Transverse colon (tissue), 4 donors: ENCODE results near the gene ARHGEF26. TPM values are rescaled to one million over a fixed set of nuclear protein-coding genes. Genes with fewer than 3 reads are reported as not detected.

ENCODE experiments used
- DNase-seq: peaks from one replicate; pipeline ENCODE4 v3.0.0-alpha.2; 2019
- H3K27ac ChIP-seq, 4 donors: fragments of 200-600 bp; sonication (generic); 2 replicates each; pipeline ENCODE4 v1.5.1; 2016 to 2018; ENCODE audit warnings: inconsistent platforms in 4 of 4
- H3K27me3 ChIP-seq: fragments of 200-600 bp; sonication (generic); 2 replicates; pipeline ENCODE4 v1.5.1; 2017; ENCODE audit warnings: inconsistent platforms
- H3K36me3 ChIP-seq, 4 donors: fragments of 200-600 bp; sonication (generic); 2 replicates each; pipeline ENCODE4 v1.5.1; 2017 to 2019; ENCODE audit warnings: inconsistent platforms in 4 of 4
- H3K4me1 ChIP-seq, 4 donors: fragments of 200-600 bp; sonication (generic); 2 replicates each; pipeline ENCODE4 v1.5.1; 2017 to 2020; ENCODE audit warnings: inconsistent platforms in 4 of 4
- H3K4me3 ChIP-seq, 4 donors: fragments of 200-600 bp; sonication (generic); 1 replicate in 1 of 4; 2 replicates in 3 of 4; pipeline versions ENCODE4 v1.5.1 to v1.6.1; 2017 to 2019; ENCODE audit warnings: inconsistent platforms in 4 of 4
- H3K9me3 ChIP-seq, 2 donors: fragments of 200-600 bp; sonication (generic); 2 replicates each; pipeline ENCODE4 v1.5.1; 2017 to 2019; ENCODE audit warnings: inconsistent platforms in 2 of 2
- CTCF ChIP-seq, 5 experiments: fragments of 200-600 bp in 3 of 5; fragments of 450-650 bp in 2 of 5; sonication (generic) in 3 of 5; IDR thresholded peaks; 1 replicate in 2 of 5; 2 replicates in 3 of 5; pipeline ENCODE4 v1.5.1; 2016 to 2017; ENCODE audit warnings: antibody characterized with exemption in 5 of 5, inconsistent platforms in 3 of 5, mild to moderate bottlenecking in 2 of 5, moderate library complexity in 1 of 5
- EP300 ChIP-seq: sonication (generic); formaldehyde crosslinking; IDR thresholded peaks from one replicate; pipeline ENCODE4 v1.6.1; 2017; ENCODE audit warnings: antibody characterized with exemption, low read depth
- POLR2A ChIP-seq: fragments of 450-650 bp; IDR thresholded peaks from one replicate; pipeline ENCODE4 v1.6.1; 2016; ENCODE audit warnings: antibody characterized with exemption, mild to moderate bottlenecking, moderate library complexity
- POLR2AphosphoS5 ChIP-seq, 3 donors: sonication (generic); formaldehyde crosslinking; IDR thresholded peaks; one replicate each; pipeline ENCODE4 v1.6.1; 2016; ENCODE audit warnings: antibody characterized with exemption in 3 of 3
- WGBS, 2 donors: methylation state at CpG; one replicate each; pipeline ENCODE4 v1.1.5; 2018; ENCODE audit warnings: low coverage in 1 of 2; 5-methylcytosine and 5-hydroxymethylcytosine counted together
- in situ Hi-C, 4 donors: fragments of 200-750 bp; cut with MboI; loops; one replicate each; pipeline versions ENCODE4 v1.15.0 to v1.15.1; 2017; ENCODE audit warnings: low sequenced_read_pairs in 3 of 4, low pct_ligation_motif_present in 1 of 4, low pct_unique_long_range_greater_than_20kb in 1 of 4
- intact Hi-C: fragments of 100-400 bp; cut with DNase I; formaldehyde crosslinking; loops from one replicate; pipeline ENCODE4 v1.15.1; 2023; ENCODE audit warnings: low total_unique reads
- total RNA-seq, 4 donors: library from RNA; depleted of rRNA; stranded (reverse); fragments of >200 nt; gene quantifications; one replicate each; pipeline ENCODE4 v1.1.0, GENCODE V29; 2016

Gene ARHGEF26
- total RNA-seq, 4 donors from 2014 or later, result 8.6 to 15.0 (median 13.2) TPM

DNA sequence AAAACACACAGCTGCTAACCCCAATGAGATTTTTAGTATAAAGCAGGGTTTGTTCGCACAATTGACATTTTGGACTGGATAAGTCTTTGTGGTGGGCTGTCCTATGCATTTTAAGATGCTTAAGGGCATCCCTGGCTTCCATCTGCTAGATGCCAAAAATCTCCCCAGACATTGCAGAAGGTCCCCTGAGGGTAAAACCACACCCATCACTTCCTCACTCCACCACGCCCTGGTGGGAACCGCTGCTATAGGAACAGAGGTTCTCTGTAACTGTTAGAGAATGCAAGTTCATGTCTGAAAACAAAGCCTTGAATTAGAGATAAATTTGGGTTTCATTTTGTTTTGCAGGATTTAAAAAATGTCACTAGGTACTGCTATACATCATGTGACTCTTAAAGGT lies 67.7 kb downstream of the ARHGEF26 start:
- 69% methylated on average over 3 of the region's 3 CpGs; no CpG with 5 or more reads in 1 of the 2 donors for WGBS, 2 donors
- DNase-seq, result no peak
- Histone ChIP-seq H3K27me3 (no peaks in the 10 kb centered on the region), H3K4me1 (no peaks in the 10 kb centered on the region), H3K9me3 (no peaks in the 10 kb centered on the region), H3K27ac (no peak overlapping the region), H3K36me3 (no peaks in the 10 kb centered on the region), H3K4me3 (no peak overlapping the region)
- in situ Hi-C loops, result no loop called here
- intact Hi-C loops, result no loop called here
- TF ChIP-seq POLR2AphosphoS5 (IDR thresholded peaks at IDR 0.05) (no peak), POLR2A (no peak), EP300 (no peak), CTCF (IDR thresholded peaks at IDR 0.05) (no peak)

- TF ChIP-seq POLR2A (no peak), EP300 (no peak), POLR2AphosphoS5 (IDR thresholded peaks at IDR 0.05) (no peak), CTCF (IDR thresholded peaks at IDR 0.05) (no peak)
- 80 to 89% methylated on average over 1 of the region's 1 CpG for WGBS, 2 donors
- in situ Hi-C loops, result no loop called here
- H3K4me1 ChIP-seq, result no peaks in the 10 kb centered on the region
- H3K36me3 ChIP-seq, result no peaks in the 10 kb centered on the region
- no peaks in the 10 kb centered on the region for H3K27me3 ChIP-seq
- H3K9me3 ChIP-seq, result no peaks in the 10 kb centered on the region
- no peak for DNase-seq
- no peak overlapping the region for H3K27ac ChIP-seq
- no peak overlapping the region for H3K4me3 ChIP-seq
- intact Hi-C loops, result no loop called here
Observed at GRCh38 chr3:154191520-154191919, 70.3 kb downstream of the ARHGEF26 start.

DNA sequence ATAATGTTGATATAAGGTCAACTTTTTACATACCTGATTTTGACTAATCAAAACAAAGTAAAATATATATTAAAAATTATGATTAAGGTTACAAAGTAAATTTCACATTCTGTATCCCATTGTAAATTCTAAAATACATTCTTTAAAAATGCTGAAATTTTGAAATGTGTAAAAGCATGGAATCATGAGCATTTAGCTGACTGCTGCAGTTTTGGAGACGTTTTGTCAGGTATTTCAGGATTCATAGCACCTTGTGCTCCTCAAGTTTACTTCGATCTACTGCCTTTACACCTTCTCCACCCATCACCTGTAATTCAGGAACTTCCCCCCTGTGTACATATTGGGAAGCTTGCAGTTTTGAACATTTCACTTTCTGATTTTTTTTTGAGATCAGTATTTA lies 71.0 kb downstream of the ARHGEF26 start:
- Histone ChIP-seq H3K27ac (no peak overlapping the region), H3K9me3 (no peaks in the 10 kb centered on the region), H3K27me3 (no peaks in the 10 kb centered on the region), H3K36me3 (no peaks in the 10 kb centered on the region), H3K4me3 (no peak overlapping the region), H3K4me1 (no peaks in the 10 kb centered on the region)
- intact Hi-C loops (no loop called here), in situ Hi-C loops (no loop called here)
- TF ChIP-seq CTCF (IDR thresholded peaks at IDR 0.05), result no peak
- no peak for DNase-seq
- WGBS, 2 donors, result 77 to 87% methylated on average over 2 of the region's 2 CpGs

DNA sequence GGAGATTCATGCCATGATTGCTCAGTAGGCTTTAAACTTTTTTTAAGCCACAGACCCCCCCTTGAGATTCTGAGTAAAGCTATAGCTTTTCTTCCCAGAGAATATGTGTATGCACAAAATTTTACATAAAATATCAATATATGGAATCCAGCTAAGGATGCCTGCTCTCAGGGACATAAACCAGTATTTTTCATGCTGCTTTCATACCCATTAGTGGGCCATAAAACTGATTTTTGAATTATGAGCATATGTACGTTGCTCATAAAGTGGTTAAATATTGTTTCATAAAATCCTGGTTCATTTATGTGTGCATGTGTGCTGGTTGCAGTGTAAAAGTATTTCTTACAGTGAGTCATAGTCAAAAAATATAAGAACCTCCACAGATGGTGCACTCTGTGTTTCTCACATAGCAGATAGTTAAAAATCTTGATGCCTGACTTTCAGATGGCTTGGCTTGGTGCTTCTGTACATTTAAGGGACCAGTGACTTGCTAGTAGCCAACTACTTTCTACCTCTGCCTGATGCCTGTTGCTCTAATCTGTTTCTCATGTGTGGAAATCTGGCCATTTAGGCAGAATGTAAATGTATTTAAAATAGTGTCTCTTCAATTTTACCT lies 71.9 kb downstream of the ARHGEF26 start:
- Histone ChIP-seq H3K9me3 (no peaks in the 10 kb centered on the region), H3K36me3 (no peaks in the 10 kb centered on the region), H3K4me1 (no peaks in the 10 kb centered on the region), H3K4me3 (no peak overlapping the region), H3K27me3 (no peaks in the 10 kb centered on the region), H3K27ac (no peak overlapping the region)
- no peak for DNase-seq
- TF ChIP-seq EP300, result no peak
- TF ChIP-seq CTCF (IDR thresholded peaks at IDR 0.05), result no peak
- TF ChIP-seq POLR2A, result no peak
- TF ChIP-seq POLR2AphosphoS5 (IDR thresholded peaks at IDR 0.05), result no peak
- in situ Hi-C loops, result no loop called here
- intact Hi-C loops, result no loop called here
- 50 to 54% methylated on average over 1 of the region's 1 CpG for WGBS, 2 donors
